ENCODE results near the gene CGB3. TPM values are rescaled to one million over a fixed set of nuclear protein-coding genes. Genes with fewer than 3 reads are reported as not detected.
"Not testable (repeated sequence)": the region's sequence is repeated elsewhere in the genome, so short reads cannot be mapped to it uniquely, and the experiment has no call there.

Gene CGB3
- total RNA-seq: not detected
- long read RNA-seq: 0 reads

- DNase-seq; intact Hi-C loops (cut with DNase I); ATAC-seq (ENCODE audit: poor library complexity): not testable (repeated sequence)
Measured at GRCh38 chr19:49024233-49024632, at the start of gene CGB3. TSS of gene CGB3 (minus strand) at chr19:49024333. CDS start at chr19:49023971, 362 bp downstream.

DNA sequence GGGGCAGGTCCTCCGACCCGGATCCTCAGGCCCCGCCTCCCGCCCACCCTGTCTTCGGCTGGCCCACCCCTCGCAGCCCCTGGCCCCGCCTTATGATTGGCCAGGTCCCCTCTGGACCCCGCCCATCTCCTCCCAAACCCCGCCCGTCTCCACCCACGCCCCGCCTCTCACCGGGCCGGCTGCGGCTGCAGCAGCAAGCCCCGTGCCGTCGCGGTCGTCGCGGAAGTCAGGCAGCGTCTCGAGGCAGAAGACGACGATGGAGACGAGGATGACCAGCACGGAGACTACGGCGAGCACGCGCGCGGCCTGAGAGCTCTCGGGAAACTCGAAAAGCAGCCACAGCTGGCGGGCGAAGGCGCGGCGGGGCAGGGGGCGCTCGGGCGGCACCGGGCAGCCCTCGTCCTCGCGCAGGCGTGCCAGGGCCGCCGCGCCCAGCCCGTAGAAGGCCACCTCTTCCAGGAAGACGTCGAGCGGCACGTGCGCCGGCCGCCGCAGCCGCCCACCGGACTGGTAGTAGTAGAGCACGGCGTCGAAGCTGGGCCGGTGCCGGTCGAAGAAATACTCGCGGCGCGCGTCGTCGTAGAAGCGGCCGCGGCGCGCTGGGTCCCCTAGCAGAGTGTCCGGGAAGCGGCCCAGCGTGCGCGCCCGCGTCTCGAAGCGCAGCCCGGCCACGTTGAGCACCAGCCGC is 47.9 kb upstream of the CGB3 start:
- DNase-seq: no peak
- intact Hi-C loops (cut with DNase I): no loop called here
- no peak for ATAC-seq (ENCODE audit: poor library complexity)

DNA sequence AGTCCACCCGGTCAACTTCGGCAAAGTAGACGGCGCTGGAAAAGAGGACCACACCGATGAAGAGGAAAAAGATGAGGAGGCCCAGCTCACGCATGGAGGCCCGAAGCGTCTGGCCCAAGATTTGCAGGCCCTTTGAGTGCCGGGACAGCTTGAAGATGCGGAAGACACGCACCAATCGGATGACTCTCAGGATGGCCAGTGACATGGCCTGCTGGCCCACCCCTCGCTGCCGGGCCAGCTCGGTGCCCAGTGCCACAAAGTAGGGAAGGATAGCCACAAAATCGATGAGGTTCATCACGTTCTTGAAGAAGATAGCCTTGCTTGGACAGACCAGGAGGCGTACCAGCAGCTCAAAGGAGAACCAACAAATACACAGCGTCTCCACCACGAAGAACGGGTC is 46.3 kb upstream of the CGB3 start:
- ATAC-seq (ENCODE audit: poor library complexity) (no peak), DNase-seq (no peak)
- intact Hi-C loops (cut with DNase I): no loop called here

DNA sequence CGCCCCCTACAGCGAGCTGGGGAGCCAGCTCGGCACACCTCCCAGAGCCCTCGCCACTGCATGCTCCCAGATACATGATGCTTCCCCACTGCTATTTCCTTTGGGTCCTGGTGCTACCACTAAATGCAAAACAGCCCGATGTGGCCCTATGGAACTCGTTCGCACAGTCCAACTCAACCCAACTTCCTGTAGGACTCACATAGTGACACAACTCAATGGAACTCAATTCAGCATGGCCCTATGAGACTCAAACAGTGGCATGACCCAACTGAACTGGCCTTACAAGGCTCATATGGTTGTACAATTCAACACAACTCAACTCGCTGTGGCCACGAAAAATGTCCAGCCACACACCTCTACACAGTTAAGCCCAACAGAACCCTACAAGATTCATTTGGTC is 44.9 kb upstream of the CGB3 start:
- intact Hi-C loops (cut with DNase I): no loop called here
- DNase-seq: no peak
- no peak for ATAC-seq (ENCODE audit: poor library complexity)

- no peak for DNase-seq
- ATAC-seq (ENCODE audit: poor library complexity): no peak
- intact Hi-C loops (cut with DNase I): no loop called here
Measured at GRCh38 chr19:49067554-49067953, 43.4 kb upstream of the CGB3 start.

DNA sequence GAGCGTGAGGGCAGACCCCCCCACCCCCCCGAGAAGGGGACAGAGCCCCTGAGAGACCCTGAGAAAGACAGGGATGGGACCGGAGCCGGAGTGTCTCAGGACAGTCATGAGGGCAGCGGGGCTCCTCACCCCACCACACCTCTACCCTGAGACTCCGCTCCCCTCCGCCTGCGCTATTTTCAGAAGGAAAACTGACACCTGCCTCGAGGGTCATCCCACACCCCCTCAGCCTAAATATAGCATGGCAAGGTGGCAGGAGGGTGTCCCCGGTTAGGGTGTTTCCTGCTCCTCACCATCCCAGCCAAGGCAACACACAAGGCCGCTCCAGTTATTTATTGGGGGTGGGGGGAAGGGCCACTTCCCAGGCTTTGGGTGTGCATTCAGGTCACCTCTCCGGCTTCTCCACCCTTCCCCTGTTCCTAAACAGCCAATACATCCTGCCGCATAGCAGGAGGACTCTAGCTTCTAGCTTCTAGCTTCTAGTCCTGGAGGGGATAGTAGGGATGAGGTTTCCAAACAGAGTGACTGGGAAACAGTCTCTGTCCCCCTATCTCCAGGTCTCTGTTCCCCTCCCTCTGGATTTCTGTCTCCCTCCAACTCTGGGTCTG is 41.9 kb upstream of the CGB3 start:
- no peak for ATAC-seq (ENCODE audit: poor library complexity)
- DNase-seq: no peak

DNA sequence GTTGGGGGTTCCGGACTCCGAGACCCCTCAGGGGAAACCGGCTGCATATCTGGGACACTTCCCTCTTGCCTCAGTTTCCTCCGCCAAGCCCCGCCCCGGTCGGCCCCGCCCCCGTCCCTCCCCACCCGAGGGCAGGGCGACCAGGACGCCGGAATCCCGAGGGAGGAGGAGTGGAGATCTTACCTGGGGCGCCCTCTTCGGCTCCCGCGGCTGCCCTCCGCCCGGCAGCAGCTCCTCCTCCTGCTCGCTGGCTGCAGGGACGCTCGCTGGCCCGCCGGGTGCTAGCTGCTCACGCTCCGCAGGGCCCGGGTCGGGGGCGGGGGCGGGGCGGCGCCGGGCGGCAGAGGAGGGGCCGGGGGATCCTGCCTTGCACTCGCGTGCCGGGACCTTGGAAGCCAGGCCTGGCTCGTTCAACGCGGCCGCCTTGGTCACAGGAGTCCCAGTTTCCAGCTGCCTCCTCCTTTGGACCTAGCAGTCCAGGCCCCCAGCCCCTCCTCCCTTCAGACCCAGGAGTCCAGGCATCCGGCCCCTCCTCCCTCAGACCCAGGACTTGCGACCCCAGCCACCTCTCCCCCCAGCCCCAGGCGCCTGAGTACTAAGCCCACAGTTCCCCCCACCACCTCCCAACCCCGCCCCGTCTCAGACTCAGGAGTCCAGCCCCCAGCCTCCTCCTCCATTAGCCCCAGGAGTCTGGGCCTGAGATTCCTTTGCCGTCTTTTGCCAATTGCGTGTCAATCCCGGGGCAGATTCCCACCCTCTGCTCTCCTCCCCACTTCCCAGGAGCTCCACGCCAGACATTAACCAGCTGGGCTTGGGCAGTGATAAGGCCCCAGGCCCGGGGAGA is 40.9 kb upstream of the CGB3 start, which contains the start of gene NTF4:
NTF4 (minus strand) TSS at position 51 of the 844 bp plus-strand sequence. CDS start 2,821 bp downstream, outside the sequence.
- peak; percentile 54 for ATAC-seq (ENCODE audit: poor library complexity)
- intact Hi-C loops (cut with DNase I): no loop called here
- DNase-seq: peak; percentile 44

More for the DNA sequence above, 41.9 kb upstream of the CGB3 start:
- intact Hi-C loops (cut with DNase I): no loop called here

DNA sequence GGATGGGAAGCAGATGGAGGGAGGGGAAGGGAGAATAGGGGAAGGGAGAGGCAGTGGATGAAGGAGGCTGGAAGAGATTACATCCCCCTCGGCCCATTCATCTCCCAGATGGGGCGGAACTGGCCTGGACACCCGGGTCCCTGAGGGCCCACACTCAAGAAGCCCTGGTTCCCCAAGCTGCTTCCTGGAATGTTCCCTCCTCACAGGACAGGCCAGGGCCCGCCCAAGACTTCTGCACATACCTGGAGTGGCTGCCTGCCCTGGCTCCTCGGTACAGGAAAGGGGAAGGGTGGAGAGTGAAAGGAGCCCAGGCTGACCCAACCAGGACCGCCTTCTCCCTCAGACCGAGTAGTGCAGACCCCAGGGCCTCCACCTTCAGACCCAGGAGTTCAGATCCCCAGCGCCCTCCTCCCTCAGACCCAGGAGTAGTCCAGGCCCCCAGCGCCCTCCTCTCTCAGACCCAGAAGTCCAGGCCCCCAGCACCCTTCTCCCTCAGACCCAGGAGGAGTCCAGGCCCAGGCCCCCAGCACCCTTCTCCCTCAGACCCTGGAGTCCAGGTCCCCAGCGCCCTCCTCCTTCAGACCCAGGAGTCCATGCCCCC is 40.0 kb upstream of the CGB3 start:
- DNase-seq (no peak), ATAC-seq (ENCODE audit: poor library complexity) (no peak)
- intact Hi-C loops (cut with DNase I): no loop called here

DNA sequence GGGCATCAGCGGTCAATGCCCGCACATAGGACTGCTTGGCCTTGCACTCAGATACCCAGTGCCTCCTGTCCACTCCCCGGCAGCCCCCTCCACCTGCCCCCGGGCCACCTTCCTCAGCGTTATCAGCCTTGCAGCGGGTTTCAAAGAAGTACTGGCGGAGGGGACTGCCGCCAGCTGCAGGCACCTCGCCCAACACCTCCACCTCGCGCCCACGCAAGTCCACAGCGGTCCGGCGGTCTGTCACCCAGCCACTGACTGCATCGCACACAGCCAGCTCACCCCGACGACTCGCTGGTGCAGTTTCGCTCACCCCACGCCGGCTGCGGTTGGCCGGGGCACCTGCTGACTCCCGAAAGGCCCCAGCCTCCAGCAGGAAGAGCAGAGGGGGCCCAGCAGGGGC is 37.3 kb upstream of the CGB3 start:
- ATAC-seq (ENCODE audit: poor library complexity) (no peak), DNase-seq (no peak)
- intact Hi-C loops (cut with DNase I): no loop called here

GRCh38 chr19:49061000-49061399 is 36.9 kb upstream of the CGB3 start:
- intact Hi-C loops (cut with DNase I): no loop called here
- DNase-seq (no peak), ATAC-seq (ENCODE audit: poor library complexity) (no peak)

GRCh38 chr19:49059053-49059452 is 34.9 kb upstream of the CGB3 start:
- intact Hi-C loops (cut with DNase I): no loop called here
- ATAC-seq (ENCODE audit: poor library complexity): no peak

GRCh38 chr19:49058562-49058961 is 34.4 kb upstream of the CGB3 start:
- intact Hi-C loops (cut with DNase I): no loop called here
- no peak for DNase-seq

More at GRCh38 chr19:49059053-49059452, 34.9 kb upstream of the CGB3 start:
- no peak for DNase-seq

DNA sequence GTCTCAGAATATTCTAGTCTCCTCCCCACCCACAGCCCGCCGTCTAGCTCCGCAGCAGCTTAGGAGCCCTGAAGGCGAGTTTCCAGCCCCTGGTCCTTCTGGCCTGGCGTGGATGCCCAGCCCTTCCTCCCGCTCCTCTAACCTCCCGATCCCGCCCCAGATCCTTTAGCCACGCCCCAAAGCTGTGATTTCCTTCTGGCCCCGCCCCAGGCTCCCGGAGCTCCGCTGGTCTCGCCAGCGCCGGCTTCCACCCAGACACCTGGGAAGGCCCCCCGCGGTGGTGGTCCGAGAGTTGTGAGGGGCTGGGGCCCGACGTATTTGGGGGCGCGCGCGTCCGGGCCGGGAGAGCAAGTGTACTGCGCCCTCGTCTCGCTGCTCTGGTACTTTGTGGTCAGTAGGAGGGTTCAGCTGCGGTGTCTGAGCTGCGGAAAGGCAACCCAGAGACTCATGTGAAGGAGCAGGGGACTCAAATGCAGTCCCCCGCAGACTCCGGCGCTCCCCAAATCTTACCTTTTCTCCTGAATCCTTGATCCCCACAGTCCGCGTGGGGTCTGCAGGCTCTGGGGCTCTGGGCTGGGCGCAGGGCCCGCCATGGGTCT is 33.6 kb upstream of the CGB3 start, which contains the start of gene CGB7:
CGB7 (minus strand) TSS at position 114 of the 599 bp plus-strand sequence. CDS start 2,374 bp downstream, outside the sequence.
- intact Hi-C loops (cut with DNase I): no loop called here
- ATAC-seq (ENCODE audit: poor library complexity): peak; percentile 85
- DNase-seq: peak; percentile 84

More at GRCh38 chr19:49058562-49058961, 34.4 kb upstream of the CGB3 start:
- ATAC-seq (ENCODE audit: poor library complexity): no peak

DNA sequence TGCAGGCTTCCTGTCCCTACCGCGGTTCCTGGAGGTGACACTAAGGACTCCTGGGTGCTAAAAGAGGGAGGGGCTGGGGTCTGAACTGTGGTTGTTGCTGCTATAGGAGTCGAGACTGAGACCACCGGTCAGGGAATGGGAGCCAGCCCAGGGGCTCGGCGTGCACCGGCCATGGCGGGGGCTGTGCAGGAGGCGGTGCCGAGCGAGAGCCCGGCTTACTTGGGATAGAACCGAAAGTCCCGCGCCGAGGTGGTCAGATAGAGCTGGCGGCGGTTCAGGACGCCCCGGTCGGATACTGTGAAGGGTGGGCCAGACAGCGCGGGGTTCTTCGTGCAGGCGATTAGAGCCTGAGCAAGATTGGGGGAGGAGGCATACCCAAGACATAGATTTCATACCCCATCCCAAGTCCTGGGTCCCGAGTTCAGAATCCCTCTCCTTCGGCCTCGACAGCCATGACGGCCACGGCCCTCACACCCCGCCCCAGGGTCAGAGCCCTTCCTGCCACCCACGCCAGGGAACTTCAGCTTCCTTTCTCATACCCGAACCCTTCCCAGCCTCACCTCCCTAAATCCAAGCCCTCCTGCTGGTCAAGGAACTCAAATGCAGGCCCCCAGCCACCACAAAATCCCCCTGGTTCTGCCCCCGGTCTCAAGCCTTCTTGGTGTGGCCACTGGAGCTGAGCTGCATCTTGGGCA is 32.9 kb upstream of the CGB3 start:
- DNase-seq; intact Hi-C loops (cut with DNase I): not testable (repeated sequence)
- ATAC-seq (ENCODE audit: poor library complexity): peak; percentile 40

DNA sequence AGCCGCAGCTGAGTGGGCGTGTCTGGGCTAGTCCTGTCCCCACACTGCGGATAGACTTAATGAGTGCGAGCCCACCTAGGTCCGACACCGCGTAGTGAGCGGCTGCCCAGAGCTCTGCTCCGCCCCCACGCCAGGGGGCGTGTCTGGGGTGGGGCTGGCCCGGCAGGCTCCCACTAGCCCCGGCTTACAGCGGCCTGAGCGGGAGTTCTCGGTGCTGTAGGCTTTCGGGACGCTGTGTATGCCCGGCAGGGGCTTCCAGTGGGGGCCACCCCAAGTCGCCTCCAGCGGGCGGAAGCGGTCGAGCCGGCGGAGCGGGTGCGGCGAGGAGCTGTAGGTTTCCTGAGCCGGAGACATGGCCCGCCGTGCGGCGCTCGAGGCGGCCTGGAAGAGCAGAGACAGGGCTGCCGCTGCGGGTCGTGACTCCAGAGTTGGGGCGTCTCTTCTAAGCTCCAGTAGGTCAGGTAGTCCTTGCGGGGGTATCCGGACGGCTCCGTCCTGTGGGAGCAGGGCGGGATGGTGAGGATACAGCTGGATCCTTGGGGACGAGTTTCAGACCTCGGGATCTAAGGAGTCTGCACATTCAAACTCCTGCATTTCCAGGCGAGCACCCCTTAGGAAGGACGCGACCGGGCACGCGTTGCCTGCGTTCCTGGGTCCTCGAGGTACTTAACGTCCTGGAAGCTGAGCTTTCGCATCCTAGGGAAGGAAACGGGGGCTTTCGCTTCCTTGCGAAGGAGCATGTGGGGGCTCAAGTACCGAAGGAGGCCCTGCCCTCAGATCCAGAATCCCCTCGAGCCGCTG is 32.2 kb upstream of the CGB3 start:
- intact Hi-C loops (cut with DNase I): no loop called here
- peak; percentile 78 for DNase-seq
- ATAC-seq (ENCODE audit: poor library complexity): peak; percentile 93

- intact Hi-C loops (cut with DNase I); DNase-seq; ATAC-seq (ENCODE audit: poor library complexity): not testable (repeated sequence)
Measured at GRCh38 chr19:49050376-49051033, 26.4 kb upstream of the CGB3 start.

DNA sequence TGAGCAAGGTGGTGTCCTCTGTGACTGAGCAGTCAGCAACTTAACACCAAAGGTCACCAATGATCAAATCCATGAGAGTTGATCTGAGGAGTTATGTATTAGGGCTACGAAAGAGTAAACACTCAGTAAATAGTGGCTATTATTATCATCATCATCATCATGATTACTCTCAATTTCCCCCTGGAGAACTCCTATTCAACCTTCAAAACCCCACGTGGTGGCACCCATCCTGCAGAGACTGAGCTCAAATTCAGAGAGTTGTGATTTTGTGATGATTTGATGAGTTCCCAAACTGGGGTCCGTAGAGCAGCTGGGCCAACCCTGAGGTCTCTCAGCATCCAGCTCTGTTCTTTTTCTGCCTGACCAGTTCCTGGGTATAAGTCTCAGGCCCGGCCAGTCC is 25.7 kb upstream of the CGB3 start:
- intact Hi-C loops (cut with DNase I); ATAC-seq (ENCODE audit: poor library complexity); DNase-seq: not testable (repeated sequence)

Data from Right ventricle myocardium superior (tissue), 1 donor.